ENCODE results near the gene ACTL7A. TPM values are rescaled to one million over a fixed set of nuclear protein-coding genes. Genes with fewer than 3 reads are reported as not detected.

Gene ACTL7A
- total and polyA plus RNA-seq, 11 donors, result not detected

- no peak overlapping the region for H3K4me3 ChIP-seq
- no peaks in the 10 kb centered on the region for H3K27me3 ChIP-seq
- no peak overlapping the region for H3K27ac ChIP-seq
- ATAC-seq (no peak), DNase-seq (no peak)
- WGBS, 4 donors, result 95 to 99% (median 98%) methylated on average over 3 of the region's 3 CpGs
- H3K9me3 ChIP-seq, result no peaks in the 10 kb centered on the region
- intact Hi-C loops (cut with DNase I), result no loop called here
- no peak for TF ChIP-seq CTCF (IDR thresholded peaks at IDR 0.05)
- TF ChIP-seq POLR2A (IDR thresholded peaks at IDR 0.05), result no peak
- no peaks in the 10 kb centered on the region for H3K36me3 ChIP-seq
- peaks cover 0 to 14% (median 4%) of the 10 kb centered on the region in 12 donors for H3K4me1 ChIP-seq
Measured at GRCh38 chr9:108832179-108832500, 29.9 kb upstream of the ACTL7A start.

- no peak for TF ChIP-seq POLR2A (IDR thresholded peaks at IDR 0.05)
- TF ChIP-seq CTCF (IDR thresholded peaks at IDR 0.05), result no peak
- DNase-seq, result no peak
- H3K27ac ChIP-seq, result no peak overlapping the region
- H3K36me3 ChIP-seq, result no peaks in the 10 kb centered on the region
- no peaks in the 10 kb centered on the region for H3K27me3 ChIP-seq
- intact Hi-C loops (cut with DNase I), result no loop called here
- no peak for ATAC-seq
- no peak overlapping the region for H3K4me3 ChIP-seq
- peaks cover 0 to 3% (median 0%) of the 10 kb centered on the region in 12 donors for H3K9me3 ChIP-seq
- 48 to 82% (median 76%) methylated on average over 4 of the region's 4 CpGs for WGBS, 4 donors
- H3K4me1 ChIP-seq, result peaks cover 0 to 14% (median 4%) of the 10 kb centered on the region in 12 donors
Measured at GRCh38 chr9:108834959-108835665, 27.0 kb upstream of the ACTL7A start.

- Histone ChIP-seq H3K36me3 (no peaks in the 10 kb centered on the region), H3K27me3 (no peaks in the 10 kb centered on the region), H3K4me1 (peaks cover 0 to 14% (median 4%) of the 10 kb centered on the region in 12 donors), H3K27ac (no peak overlapping the region), H3K4me3 (no peak overlapping the region), H3K9me3 (peaks cover 0 to 3% (median 0%) of the 10 kb centered on the region in 12 donors)
- DNase-seq (no peak), ATAC-seq (no peak)
- 84 to 94% (median 87%) methylated on average over 7 of the region's 7 CpGs for WGBS, 4 donors
- intact Hi-C loops (cut with DNase I), result no loop called here
- TF ChIP-seq CTCF (IDR thresholded peaks at IDR 0.05), result no peak
- no peak for TF ChIP-seq POLR2A (IDR thresholded peaks at IDR 0.05)
Measured at GRCh38 chr9:108835831-108836230, 26.2 kb upstream of the ACTL7A start.

- TF ChIP-seq CTCF (IDR thresholded peaks at IDR 0.05) (no peak), POLR2A (IDR thresholded peaks at IDR 0.05) (no peak)
- ATAC-seq, result no peak
Measured at GRCh38 chr9:108836319-108836718, 25.7 kb upstream of the ACTL7A start.

More at GRCh38 chr9:108836319-108836718, 25.7 kb upstream of the ACTL7A start:
- DNase-seq, result no peak
- intact Hi-C loops (cut with DNase I), result no loop called here
- H3K9me3 ChIP-seq, result peaks cover 0 to 3% (median 0%) of the 10 kb centered on the region in 12 donors
- peaks cover 0 to 14% (median 4%) of the 10 kb centered on the region in 12 donors for H3K4me1 ChIP-seq
- H3K4me3 ChIP-seq, result no peak overlapping the region
- 88 to 93% (median 91%) methylated on average over 9 of the region's 9 CpGs for whole genome bisulfite sequencing, 4 donors
- no peaks in the 10 kb centered on the region for H3K27me3 ChIP-seq
- no peak overlapping the region for H3K27ac ChIP-seq
- H3K36me3 ChIP-seq, result no peaks in the 10 kb centered on the region
